ENCODE results near the gene LRRC74A. TPM values are rescaled to one million over a fixed set of nuclear protein-coding genes. Genes with fewer than 3 reads are reported as not detected.

Gene LRRC74A
- total RNA-seq, 1 donor from 2014 or later: not detected

DNA sequence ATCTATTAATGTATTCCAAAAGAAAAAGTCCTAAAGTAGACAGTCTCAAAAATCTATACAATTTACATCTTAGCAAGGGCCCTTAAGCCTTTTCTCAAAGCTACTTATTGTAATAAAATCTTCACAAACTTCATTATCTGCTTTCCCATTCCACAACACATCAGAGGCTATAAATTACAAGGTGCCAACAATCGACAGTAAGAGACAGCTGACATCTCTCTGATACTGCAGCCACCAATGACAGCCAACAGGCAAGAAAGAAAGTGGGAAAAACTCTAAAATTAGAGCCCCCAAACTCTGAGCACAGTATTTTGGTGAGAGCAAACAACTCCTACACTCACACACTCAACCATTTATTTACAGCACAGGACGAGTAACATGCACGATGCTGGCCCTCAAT is 15.7 kb upstream of the LRRC74A start:
- DNase-seq: no peak

- DNase-seq: peak; percentile 48
Measured at GRCh38 chr14:76810953-76811400, 15.2 kb upstream of the LRRC74A start.

GRCh38 chr14:76811561-76811960 is 14.6 kb upstream of the LRRC74A start:
- peak; percentile 18 for DNase-seq

- peak; percentile 26 for DNase-seq
Measured at GRCh38 chr14:76812093-76812421, 14.2 kb upstream of the LRRC74A start.

DNA sequence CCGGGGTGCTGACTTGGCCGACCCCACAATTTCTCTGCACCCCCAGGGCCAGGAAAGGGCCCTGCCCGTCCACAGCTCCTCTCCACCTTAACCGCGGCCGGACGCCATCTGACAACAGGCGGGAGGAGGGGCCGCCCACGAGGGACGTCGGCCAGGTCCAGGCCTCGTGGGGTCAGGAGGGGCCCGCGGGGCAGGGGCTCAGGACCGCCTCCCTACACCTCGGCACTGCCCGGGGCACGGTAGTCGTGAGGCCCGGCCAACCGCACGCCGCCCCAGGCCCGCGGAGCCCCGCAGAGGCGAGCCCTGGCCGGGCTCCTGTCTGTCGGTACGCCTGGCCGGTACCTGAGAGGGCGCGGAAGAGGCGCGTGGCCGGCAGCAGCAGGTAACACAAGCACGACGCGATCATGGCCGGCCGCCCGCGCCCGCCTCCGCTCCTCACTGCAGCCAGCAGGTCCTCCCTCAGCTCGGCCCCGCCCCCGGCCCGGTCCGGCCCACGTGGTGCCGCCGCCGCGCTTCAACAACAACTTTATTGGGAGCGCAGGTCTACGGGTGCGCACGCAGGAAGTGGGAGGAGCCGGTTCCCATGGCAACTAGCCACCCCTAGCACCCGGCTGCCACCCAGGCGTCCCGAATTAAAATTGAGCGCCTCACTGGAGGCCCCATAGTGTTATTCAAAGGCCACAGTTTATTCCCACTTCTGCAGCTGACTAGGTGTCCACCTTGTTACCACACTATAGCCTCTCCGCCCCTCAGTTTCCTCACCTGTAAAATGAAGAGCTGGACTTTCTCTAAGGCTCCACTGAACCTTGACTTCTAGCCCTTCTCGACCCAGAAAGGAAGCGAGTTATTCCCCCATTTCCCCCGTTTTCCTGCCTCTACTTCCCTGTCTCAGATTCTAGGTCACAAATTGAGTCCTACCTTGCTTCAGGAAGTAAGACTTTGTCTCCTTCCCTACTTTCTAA is 13.5 kb upstream of the LRRC74A start, which contains the start of gene ANGEL1:
Gene ANGEL1, minus strand, starts transcription at position 461 of the 962 bp plus-strand sequence. Its CDS starts 55 bp downstream, at position 406.
- DNase-seq: peak; percentile 97

DNA sequence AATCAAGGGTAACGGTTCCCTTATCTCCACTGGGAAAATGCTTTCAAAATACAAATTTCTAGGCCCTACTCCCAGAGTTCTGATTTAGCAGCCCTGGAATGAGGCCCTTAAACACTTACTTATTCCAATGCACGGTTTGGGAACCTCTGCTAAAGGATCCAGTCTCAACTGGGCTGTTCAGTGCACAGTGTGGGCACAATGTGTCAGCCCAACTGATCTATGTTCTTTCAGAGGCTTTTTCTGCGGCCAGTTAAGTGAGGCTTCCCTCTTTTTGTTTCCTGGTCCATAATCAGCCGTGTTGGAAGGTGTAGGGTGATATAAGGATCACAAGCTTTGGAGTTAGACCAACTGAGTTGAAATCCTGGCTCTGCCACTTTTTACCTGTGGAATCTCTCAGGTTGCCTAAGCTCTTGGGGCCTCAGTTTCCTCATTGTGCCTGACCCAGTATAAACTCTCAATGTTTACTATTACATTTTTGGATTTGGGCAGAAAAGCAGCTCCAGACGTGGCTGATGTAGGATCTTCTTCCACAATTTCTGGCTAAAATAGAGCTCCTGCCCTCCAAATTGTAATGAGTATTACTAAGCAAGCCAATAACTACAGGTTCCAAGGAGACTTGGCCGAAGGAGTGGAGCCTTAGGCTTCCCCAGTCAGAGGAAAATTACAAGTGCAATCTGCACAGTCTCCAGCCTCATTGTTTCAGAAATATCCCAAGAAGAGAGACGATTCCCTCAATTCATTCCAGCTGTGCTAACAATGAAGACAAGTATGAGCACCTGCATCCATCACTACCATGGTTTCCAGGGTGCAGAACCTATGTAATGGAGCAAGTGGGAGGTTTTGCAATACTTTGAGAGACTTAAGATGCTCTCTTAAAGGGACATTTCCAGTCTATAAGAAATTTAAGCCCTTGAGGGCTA is 11.2 kb upstream of the LRRC74A start:
- peak; percentile 91 for DNase-seq

DNA sequence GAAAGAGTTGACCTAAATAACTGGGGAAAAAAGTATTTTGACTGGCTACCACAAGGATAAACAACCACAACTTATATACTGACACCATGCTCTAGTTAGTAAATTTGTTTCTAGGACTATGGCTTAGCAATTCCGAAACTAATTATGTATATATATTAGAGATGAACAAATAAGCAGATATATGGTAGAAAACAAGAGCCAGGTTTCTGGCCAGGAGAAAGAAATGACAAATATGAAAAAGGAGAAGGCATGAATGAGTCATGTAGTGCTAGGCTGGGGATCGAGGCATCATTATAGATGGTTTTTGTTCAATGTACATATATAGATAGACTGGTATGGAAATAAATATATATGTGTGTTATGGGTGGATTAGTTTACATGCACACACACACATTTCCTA is 5.5 kb upstream of the LRRC74A start:
- DNase-seq: no peak

- DNase-seq: no peak
Measured at GRCh38 chr14:76827696-76828296, 1.6 kb downstream of the LRRC74A start.

DNA sequence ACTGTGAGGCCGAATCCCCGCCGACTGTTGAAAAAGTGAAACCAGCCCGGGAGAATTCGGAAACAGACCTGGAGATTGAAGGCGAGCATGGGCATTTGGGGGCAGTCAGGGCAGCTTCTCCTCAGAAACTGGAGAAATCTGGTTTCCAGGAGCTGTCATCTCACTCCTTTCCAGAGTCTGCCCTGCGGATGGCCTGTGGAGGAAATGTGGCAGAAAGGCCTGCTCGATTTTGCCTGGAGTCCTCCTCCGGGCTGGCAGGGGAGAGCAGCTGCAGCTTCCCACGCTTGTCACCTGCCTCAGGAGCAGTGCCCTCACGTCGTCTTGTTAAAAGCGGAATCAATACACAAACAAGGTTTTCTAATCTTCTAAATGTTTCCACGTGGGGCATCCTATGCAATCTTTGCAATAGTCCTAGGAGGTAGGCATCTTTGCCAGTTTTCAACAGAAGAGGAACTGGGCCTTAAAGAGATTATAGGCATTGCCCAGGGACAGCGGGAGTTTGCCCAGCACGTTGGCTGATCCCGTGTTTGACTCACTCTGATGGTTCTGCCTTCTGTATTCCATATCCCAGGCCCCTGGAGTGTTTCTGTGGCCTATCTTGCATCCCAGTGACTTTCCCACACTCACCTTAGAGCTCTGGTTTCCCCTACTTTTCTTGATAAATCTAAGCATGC is 2.3 kb downstream of the LRRC74A start:
- DNase-seq: peak; percentile 22

DNA sequence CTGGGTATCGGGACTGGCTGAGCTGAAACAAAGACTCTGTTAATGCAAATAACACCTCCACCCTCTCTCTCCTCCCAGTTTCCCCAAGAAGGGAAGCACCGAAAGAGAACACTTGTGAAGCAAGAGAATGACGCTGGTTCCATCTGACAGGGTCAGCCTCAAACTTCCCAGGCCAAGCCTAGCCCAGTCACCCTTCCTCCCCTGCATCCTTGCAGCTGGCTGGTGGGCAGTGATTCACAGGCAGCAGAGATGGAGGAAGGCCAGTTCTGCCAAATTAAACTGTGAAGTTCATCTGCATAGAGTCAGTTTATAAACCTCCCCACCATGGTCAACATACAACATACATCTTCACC is 2.8 kb downstream of the LRRC74A start:
- peak; percentile 26 for DNase-seq

- DNase-seq: peak; percentile 95
Measured at GRCh38 chr14:76829650-76830421, 3.6 kb downstream of the LRRC74A start.

- no peak for DNase-seq
Measured at GRCh38 chr14:76830556-76830955, 4.3 kb downstream of the LRRC74A start.

DNA sequence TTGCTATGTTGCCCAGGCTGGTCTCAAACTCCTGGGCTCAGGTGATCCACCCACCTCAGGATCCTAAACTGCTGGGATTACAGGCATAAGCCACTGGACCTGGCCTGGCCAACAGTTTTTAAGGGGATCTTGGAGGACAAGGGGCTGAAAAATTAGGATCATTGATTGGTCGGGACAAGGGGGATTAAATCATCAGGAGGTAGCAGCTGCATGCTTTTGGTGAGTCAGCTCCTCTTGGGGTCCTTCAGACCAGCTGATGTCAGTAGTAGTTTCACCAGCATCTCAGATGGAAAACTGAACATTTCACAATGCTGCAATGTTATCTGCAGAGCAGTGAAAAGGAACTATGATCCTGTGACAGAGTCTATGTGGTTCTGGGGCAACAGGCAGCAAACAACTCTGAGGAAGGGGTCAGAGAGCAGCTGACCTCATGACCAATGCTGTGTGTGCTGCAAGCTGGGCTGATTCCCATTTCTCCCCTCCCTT is 6.3 kb downstream of the LRRC74A start:
- DNase-seq: peak; percentile 18

DNA sequence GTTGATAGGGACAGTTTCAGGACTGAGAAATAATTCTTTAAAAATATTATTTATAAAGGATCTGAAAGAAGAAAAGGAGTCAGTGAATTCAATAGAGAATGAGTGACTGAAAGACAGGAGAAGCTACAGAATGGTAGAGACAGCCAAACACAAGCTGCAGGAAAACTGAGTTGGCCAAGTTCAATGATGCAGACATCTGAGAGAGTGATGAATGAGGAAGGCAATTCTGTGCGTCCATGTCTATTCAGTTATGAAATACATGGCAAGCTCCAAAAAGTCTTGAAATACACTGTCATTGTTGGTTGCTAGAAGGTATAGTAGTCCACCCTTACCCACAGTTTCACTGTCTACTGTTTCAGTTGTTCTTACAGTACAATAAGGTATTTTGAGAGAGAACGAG is 6.8 kb downstream of the LRRC74A start:
- DNase-seq: no peak

- DNase-seq: peak; percentile 43
Measured at GRCh38 chr14:76834241-76834661, 8.0 kb downstream of the LRRC74A start.

DNA sequence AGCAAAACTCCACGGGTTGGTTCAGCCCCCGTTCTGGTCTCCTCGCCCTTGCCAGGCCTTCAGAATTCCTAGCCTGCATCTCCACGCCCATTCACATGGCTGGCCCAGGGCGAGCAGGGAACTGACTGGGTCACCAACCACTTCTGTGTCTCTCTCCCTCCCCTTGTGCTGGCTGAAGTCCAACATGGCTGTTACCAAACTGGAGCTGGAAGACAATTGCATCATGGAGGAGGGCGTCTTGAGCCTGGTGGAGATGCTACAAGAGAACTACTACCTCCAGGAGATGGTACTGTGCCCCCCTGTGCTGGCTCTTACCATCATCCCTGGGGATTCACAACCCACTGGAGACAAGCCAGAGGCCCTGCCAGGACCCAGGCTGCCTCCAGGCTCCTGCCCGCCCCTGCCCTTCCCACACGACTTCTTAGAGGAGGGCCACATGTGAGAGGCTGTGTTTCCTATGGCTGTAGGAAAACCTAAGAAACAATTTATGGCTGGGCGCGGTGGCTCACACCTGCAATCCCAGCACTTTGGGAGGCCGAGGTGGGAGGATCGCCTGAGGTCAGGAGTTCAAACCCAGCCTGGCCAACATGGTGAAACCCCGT is 9.9 kb downstream of the LRRC74A start:
- DNase-seq: no peak

DNA sequence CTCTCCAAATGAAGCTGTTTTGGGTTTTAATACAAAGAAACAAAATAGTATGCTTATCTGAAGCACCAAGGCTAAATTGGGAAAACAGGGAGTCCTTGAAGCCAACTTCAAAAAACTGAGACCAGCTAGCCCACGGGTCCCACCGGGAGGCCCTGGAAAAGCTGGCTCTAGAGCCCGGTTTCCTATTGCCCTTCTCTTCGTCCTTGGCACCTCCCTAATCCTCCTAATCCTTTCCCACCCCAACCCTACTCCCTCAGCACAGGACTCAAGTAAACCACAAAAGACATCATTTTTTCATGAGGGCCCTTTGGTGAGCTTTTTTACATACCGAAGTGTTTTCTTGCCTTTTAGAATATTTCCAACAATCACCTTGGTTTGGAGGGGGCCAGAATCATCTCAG is 11.3 kb downstream of the LRRC74A start:
- no peak for DNase-seq

GRCh38 chr14:76842414-76842813 is 16.2 kb downstream of the LRRC74A start:
- no peak for DNase-seq

DNA sequence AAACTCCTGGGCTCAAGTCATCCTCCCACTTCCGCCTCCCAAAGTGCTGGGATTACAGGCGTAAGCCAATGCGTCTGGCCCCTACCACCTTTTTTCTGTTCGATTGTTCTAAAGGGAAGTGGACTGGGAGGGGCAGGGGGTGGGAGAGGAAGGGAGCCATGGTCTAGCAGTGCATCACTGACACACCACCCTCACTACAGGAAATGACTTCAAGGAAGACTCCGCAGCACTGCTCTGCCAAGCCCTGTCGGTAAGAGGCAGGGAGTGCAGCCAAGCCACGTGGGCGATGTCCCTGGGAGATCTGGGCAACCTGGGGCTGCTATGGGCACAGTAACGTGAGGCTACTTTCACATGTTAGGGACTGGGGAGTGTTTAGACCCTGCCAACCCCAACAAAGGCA is 18.0 kb downstream of the LRRC74A start:
- DNase-seq: no peak

GRCh38 chr14:76846331-76847047 is 20.3 kb downstream of the LRRC74A start:
- no peak for DNase-seq

Data from tongue (tissue), 2 donors.